ENCODE measurements around the gene RHCE. TPM values are rescaled to one million over a fixed set of nuclear protein-coding genes. Genes with fewer than 3 reads are reported as not detected.

The RHCE gene
- total RNA-seq, 1 donor from 2014 or later: not detected

- ATAC-seq (ENCODE audit: low read depth) (no peak), DNase-seq (no peak)
- no peaks in the 10 kb centered on the region for H3K9me3 Mint-ChIP-seq
- H3K27me3 Mint-ChIP-seq: no peaks in the 10 kb centered on the region
- no peak overlapping the region for H3K27ac Mint-ChIP-seq
- intact Hi-C loops (cut with micrococcal nuclease): no loop called here
- H3K36me3 Mint-ChIP-seq (ENCODE audit: low read depth): peaks cover 10% of the 10 kb centered on the region
- H3K4me1 Mint-ChIP-seq: peaks cover 28% of the 10 kb centered on the region
- H3K4me3 Mint-ChIP-seq: no peak overlapping the region
- no peak for TF ChIP-seq CTCF (IDR thresholded peaks at IDR 0.05)
- CTCF ChIA-PET: no interaction called here
- POLR2A ChIA-PET: interaction anchor here (0.5 kb wide), 1 partner anchor 873 kb away, joined by 5 read pairs; no protein-coding TSS in a partner anchor
Observed at GRCh38 chr1:25442178-25442577, 21.6 kb upstream of the RHCE start.

- peaks cover 44% of the 10 kb centered on the region for H3K4me1 Mint-ChIP-seq
- no peak overlapping the region for H3K4me3 Mint-ChIP-seq
- ChIA-PET CTCF (no interaction called here), POLR2A (interaction anchor here (0.7 kb wide), 1 partner anchor 1192 kb away, joined by 5 read pairs; no protein-coding TSS in a partner anchor)
- H3K27ac Mint-ChIP-seq: no peak overlapping the region
- intact Hi-C loops (cut with micrococcal nuclease): no loop called here
- H3K9me3 Mint-ChIP-seq: no peaks in the 10 kb centered on the region
- DNase-seq (no peak), ATAC-seq (ENCODE audit: low read depth) (no peak)
- no peaks in the 10 kb centered on the region for H3K27me3 Mint-ChIP-seq
- peaks cover 8% of the 10 kb centered on the region for H3K36me3 Mint-ChIP-seq (ENCODE audit: low read depth)
- TF ChIP-seq CTCF (IDR thresholded peaks at IDR 0.05): no peak
Observed at GRCh38 chr1:25439287-25439686, 18.7 kb upstream of the RHCE start.

DNA sequence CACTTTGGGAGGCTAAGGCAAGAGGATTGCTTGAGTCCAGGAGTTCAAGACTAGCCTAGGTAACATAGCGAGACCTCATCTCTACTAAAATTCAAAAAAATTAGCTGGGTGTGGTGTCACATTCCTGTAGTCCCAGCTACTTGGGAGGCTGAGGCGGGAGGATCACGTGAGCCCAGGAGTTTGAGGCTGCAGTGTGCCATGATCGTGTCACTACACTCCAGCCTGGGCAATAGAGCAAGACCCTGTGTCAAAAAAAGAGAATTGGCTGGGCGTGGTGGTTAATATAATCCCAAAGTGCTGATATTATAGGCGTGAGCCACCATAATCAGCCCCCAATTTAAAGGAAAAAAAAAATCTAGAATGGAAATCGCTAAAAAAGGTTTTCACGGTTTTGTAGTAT is 17.0 kb upstream of the RHCE start:
- DNase-seq (no peak), ATAC-seq (ENCODE audit: low read depth) (no peak)
- TF ChIP-seq CTCF (IDR thresholded peaks at IDR 0.05): no peak
- ChIA-PET CTCF (no interaction called here), POLR2A (interaction anchor here (1.0 kb wide), 1 partner anchor 43 kb away, joined by 4 read pairs; no protein-coding TSS in a partner anchor)
- H3K36me3 Mint-ChIP-seq (ENCODE audit: low read depth): peaks cover 8% of the 10 kb centered on the region
- no peak overlapping the region for H3K4me3 Mint-ChIP-seq
- no peaks in the 10 kb centered on the region for H3K27me3 Mint-ChIP-seq
- no peak overlapping the region for H3K27ac Mint-ChIP-seq
- intact Hi-C loops (cut with micrococcal nuclease): no loop called here
- H3K9me3 Mint-ChIP-seq: no peaks in the 10 kb centered on the region
- peaks cover 53% of the 10 kb centered on the region for H3K4me1 Mint-ChIP-seq

- H3K27ac Mint-ChIP-seq: peak overlapping the region; percentile 73
- CTCF ChIA-PET: interaction anchor here (1.6 kb wide), 1 partner anchor 18 kb away, joined by 3 read pairs; no protein-coding TSS in a partner anchor
- peaks cover 6% of the 10 kb centered on the region for H3K36me3 Mint-ChIP-seq (ENCODE audit: low read depth)
- DNase-seq: no peak
- no peaks in the 10 kb centered on the region for H3K27me3 Mint-ChIP-seq
- no peaks in the 10 kb centered on the region for H3K9me3 Mint-ChIP-seq
- TF ChIP-seq CTCF (IDR thresholded peaks at IDR 0.05): no peak
- H3K4me1 Mint-ChIP-seq: peaks cover 56% of the 10 kb centered on the region
- no peak for ATAC-seq (ENCODE audit: low read depth)
- POLR2A ChIA-PET: interaction anchor here (0.5 to 1.1 kb wide), 2 partner anchors 12 to 43 kb away, joined by 3 read pairs; no protein-coding TSS in a partner anchor
- peak overlapping the region; percentile 9 for H3K4me3 Mint-ChIP-seq
- intact Hi-C loops (cut with micrococcal nuclease): no loop called here
Observed at GRCh38 chr1:25435397-25436108, 14.9 kb upstream of the RHCE start.

GRCh38 chr1:25433389-25434186 is 13.0 kb upstream of the RHCE start:
- H3K9me3 Mint-ChIP-seq: no peaks in the 10 kb centered on the region
- TF ChIP-seq CTCF (IDR thresholded peaks at IDR 0.05): no peak
- ChIA-PET POLR2A (no interaction called here), CTCF (interaction anchor here (1.6 kb wide), 1 partner anchor 20 kb away, joined by 3 read pairs; no protein-coding TSS in a partner anchor)
- no peak overlapping the region for H3K4me3 Mint-ChIP-seq
- H3K36me3 Mint-ChIP-seq (ENCODE audit: low read depth): peaks cover 10% of the 10 kb centered on the region
- DNase-seq: no peak
- H3K4me1 Mint-ChIP-seq: peaks cover 61% of the 10 kb centered on the region
- intact Hi-C loops (cut with micrococcal nuclease): loop anchor here (5.0 kb wide), 2 partner anchors 39 to 184 kb away; partner anchors contain the start of gene MAN1C1
- H3K27ac Mint-ChIP-seq: no peak overlapping the region
- H3K27me3 Mint-ChIP-seq: no peaks in the 10 kb centered on the region
- no peak for ATAC-seq (ENCODE audit: low read depth)

Data from activated B cell treated with CpG ODN at 0.5 μM for 24 hours (primary cell).